Right atrium auricular region (tissue), 2 donors: ENCODE measurements around the gene MRLN. TPM values are rescaled to one million over a fixed set of nuclear protein-coding genes. Genes with fewer than 3 reads are reported as not detected.

Source experiments
- DNase-seq: peaks from one replicate; pipeline ENCODE4 v3.0.0-alpha.2; 2019; ENCODE audit warnings: low spot score
- H3K27ac ChIP-seq, 2 donors: fragments of 200-600 bp; sonication (generic); 1 replicate in 1 of 2; 2 replicates in 1 of 2; pipeline ENCODE4 v1.5.1; 2016 to 2019
- H3K27me3 ChIP-seq, 2 donors: fragments of 200-600 bp; sonication (generic); one replicate each; pipeline versions ENCODE4 v1.5.1 to v1.6.0; 2017 to 2019
- H3K36me3 ChIP-seq: fragments of 200-600 bp; sonication (generic); one replicate; pipeline ENCODE4 v1.5.1; 2016
- H3K4me1 ChIP-seq, 2 donors: fragments of 200-600 bp; sonication (generic); one replicate each; pipeline versions ENCODE4 v1.5.1 to v1.6.0; 2017 to 2019
- H3K4me3 ChIP-seq, 2 donors: fragments of 200-600 bp; sonication (generic); 1 replicate in 1 of 2; 2 replicates in 1 of 2; pipeline ENCODE4 v1.5.1; 2017 to 2019; ENCODE audit warnings: mild to moderate bottlenecking in 1 of 2, moderate library complexity in 1 of 2
- H3K9me3 ChIP-seq, 2 donors: fragments of 200-600 bp; sonication (generic); one replicate each; pipeline ENCODE4 v1.5.1; 2019
- total RNA-seq, 2 donors: library from RNA; depleted of rRNA; stranded (reverse); fragments of >200 nt; gene quantifications; one replicate each; pipeline ENCODE4 v1.1.0, GENCODE V29; 2016
- TF ChIP-seq, protein P1 (sequence below), 2 donors: fragments of 200-600 bp; sonication (generic); IDR thresholded peaks; one replicate each; pipeline ENCODE4 v1.5.1; 2019; ENCODE audit warnings: antibody characterized with exemption in 2 of 2

Gene MRLN
- total RNA-seq, 2 donors from 2014 or later, result not detected

DNA sequence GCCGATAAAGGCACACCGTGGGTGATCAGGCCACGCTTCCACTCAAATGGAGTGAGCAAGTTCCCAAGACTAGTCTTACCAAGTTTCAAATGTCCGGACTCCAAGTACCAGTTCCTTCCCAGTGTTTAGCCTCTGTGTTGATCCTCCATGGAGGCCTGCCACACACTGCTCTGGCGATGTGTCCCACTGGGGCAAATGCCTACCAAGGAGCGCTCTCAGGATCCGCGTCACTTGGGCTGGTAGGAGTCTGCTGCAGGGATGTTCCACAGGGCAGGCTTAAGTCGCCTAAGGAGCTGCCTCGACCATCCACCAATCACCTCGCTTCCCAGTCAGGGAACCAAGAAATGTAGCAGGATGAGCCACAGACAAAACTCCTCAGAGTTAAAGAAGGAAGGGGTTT lies 17.4 kb upstream of the MRLN start:
- TF ChIP-seq, protein P1, sequence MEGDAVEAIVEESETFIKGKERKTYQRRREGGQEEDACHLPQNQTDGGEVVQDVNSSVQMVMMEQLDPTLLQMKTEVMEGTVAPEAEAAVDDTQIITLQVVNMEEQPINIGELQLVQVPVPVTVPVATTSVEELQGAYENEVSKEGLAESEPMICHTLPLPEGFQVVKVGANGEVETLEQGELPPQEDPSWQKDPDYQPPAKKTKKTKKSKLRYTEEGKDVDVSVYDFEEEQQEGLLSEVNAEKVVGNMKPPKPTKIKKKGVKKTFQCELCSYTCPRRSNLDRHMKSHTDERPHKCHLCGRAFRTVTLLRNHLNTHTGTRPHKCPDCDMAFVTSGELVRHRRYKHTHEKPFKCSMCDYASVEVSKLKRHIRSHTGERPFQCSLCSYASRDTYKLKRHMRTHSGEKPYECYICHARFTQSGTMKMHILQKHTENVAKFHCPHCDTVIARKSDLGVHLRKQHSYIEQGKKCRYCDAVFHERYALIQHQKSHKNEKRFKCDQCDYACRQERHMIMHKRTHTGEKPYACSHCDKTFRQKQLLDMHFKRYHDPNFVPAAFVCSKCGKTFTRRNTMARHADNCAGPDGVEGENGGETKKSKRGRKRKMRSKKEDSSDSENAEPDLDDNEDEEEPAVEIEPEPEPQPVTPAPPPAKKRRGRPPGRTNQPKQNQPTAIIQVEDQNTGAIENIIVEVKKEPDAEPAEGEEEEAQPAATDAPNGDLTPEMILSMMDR (IDR thresholded peaks at IDR 0.05), result no peak
- Histone ChIP-seq H3K4me1 (no peaks in the 10 kb centered on the region), H3K4me3 (no peak overlapping the region), H3K36me3 (no peaks in the 10 kb centered on the region), H3K27ac (no peak overlapping the region), H3K9me3 (no peaks in the 10 kb centered on the region), H3K27me3 (no peaks in the 10 kb centered on the region)
- DNase-seq, result no peak

DNA sequence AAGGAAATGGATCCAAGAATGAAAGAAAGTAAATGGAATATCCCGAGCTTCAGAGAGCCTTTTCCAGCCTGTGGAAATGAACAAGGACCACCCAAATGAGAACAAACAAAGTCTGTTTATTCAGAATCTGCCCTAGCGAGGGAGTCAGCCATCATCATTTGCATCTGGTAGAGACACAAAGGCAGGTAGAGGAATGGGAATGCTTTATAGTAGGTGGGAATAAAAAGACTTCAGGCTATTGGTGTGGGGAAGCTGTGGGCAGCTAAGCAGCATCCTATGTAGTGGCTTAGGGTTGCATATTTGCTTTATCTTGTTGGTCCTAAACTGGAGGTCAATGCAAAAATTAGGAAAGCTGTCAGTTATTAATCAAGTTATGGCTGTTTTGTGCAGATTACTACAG lies 9.2 kb upstream of the MRLN start:
- TF ChIP-seq, protein P1 (IDR thresholded peaks at IDR 0.05), result no peak
- no peak overlapping the region for H3K4me3 ChIP-seq
- H3K27ac ChIP-seq, result no peak overlapping the region
- DNase-seq, result no peak
- H3K36me3 ChIP-seq, result no peaks in the 10 kb centered on the region
- no peaks in the 10 kb centered on the region for H3K9me3 ChIP-seq
- H3K4me1 ChIP-seq, result no peaks in the 10 kb centered on the region
- H3K27me3 ChIP-seq, result no peaks in the 10 kb centered on the region

DNA sequence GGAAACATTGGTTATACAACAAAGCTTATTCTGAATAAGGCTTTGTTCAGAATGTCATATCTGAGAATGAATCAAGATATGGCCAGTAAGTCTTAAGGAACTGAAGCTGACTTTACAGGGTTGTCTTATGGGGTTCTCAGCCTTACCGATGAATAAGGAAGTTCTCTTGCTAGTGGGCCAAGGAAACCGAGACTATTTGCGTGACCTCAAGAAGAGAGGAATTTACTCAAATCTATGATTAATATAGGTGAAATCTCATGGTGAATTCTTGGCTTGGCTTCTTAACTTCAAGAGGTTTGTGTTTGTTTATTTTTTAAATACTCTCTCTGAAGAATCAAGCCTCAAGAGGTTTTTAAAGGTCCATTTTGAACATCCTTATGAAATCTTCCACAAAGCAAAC lies 4.7 kb upstream of the MRLN start:
- no peak overlapping the region for H3K4me3 ChIP-seq
- no peaks in the 10 kb centered on the region for H3K9me3 ChIP-seq
- H3K36me3 ChIP-seq, result no peaks in the 10 kb centered on the region
- no peaks in the 10 kb centered on the region for H3K4me1 ChIP-seq
- TF ChIP-seq, protein P1 (IDR thresholded peaks at IDR 0.05), result no peak
- H3K27ac ChIP-seq, result no peak overlapping the region
- H3K27me3 ChIP-seq, result no peaks in the 10 kb centered on the region
- no peak for DNase-seq

DNA sequence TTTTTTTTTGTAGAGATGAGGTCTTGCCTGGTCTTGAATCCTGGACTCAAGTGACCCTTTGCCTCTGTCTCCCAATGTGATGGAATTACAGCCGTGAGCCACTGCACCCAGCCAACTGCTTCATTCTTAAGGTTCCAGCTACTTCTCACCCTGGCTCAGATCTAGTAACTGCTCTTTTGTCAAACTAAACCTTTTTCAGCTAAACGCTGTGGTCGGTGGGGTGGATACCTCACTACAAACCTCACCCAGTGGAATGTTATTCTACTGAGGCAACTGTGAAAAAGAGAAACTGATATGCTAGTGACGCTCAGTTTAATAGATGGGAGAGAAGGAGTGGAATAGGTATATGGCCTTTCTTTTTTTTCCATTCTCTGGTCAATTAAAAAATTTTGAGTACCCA lies 1.7 kb upstream of the MRLN start:
- no peak for DNase-seq
- no peaks in the 10 kb centered on the region for H3K9me3 ChIP-seq
- H3K27ac ChIP-seq, result no peak overlapping the region
- H3K36me3 ChIP-seq, result no peaks in the 10 kb centered on the region
- H3K27me3 ChIP-seq, result no peaks in the 10 kb centered on the region
- TF ChIP-seq, protein P1 (IDR thresholded peaks at IDR 0.05), result no peak
- no peaks in the 10 kb centered on the region for H3K4me1 ChIP-seq
- H3K4me3 ChIP-seq, result no peak overlapping the region

DNA sequence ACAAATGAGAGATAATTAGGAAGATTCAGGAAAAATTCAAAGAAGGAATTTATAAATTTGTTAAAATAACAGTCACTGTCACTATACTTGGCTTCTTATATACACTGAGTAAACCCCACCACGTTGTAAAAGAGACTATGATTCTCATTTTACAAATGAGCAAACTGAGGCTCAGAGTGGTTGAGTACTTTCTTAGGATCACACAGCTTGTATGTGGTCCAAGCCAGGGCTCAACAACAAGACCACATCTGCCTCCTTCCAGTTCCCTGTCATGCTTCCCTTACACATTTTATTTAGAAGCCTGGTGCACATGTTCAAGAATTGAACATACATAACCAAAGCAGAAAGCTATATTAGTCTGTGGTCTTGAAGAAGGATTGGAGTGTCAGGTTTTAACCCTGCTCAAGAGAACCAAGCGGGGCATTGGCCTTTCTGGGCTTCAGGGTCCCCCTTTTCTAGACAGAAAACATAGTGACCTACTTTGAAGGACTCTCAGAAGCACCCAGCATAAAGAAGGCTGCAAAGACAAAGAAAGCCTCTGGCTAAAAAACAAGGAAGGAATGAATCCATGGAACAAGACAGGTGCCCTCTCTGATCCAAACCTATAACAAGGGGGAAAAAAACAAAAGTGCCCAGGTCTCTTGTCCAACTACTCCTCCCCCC lies 846 bp downstream of the MRLN start:
- no peak for DNase-seq
- Histone ChIP-seq H3K27me3 (no peaks in the 10 kb centered on the region), H3K4me3 (no peak overlapping the region), H3K4me1 (no peaks in the 10 kb centered on the region), H3K36me3 (no peaks in the 10 kb centered on the region), H3K27ac (no peak overlapping the region), H3K9me3 (no peaks in the 10 kb centered on the region)
- TF ChIP-seq, protein P1 (IDR thresholded peaks at IDR 0.05), result no peak
